Measurements from ENCODE around the gene MZT1.
A peak's percentile ranks its signal among the peaks of the same experiment; 100 is the strongest.
"Not testable (repeated sequence)": the region's sequence is repeated elsewhere in the genome, so short reads cannot be mapped to it uniquely, and the experiment has no call there.

Gene MZT1

GRCh38 chr13:72727417-72728289, at the start of gene MZT1, which contains the start of gene BORA:
MZT1 (minus strand) TSS chr13:72727629; CDS start chr13:72727602, 27 bp downstream.
BORA (plus strand) TSS chr13:72727923; CDS start chr13:72728941, 1,018 bp downstream.
- peak; percentile 58 to 93 (median 90) for DNase-seq

- no peak for DNase-seq
These were observed 46.6 kb upstream of the MZT1 start for GRCh38 chr13:72774019-72774418.

GRCh38 chr13:72763411-72763810, 36.0 kb upstream of the MZT1 start:
- DNase-seq = no peak

DNA sequence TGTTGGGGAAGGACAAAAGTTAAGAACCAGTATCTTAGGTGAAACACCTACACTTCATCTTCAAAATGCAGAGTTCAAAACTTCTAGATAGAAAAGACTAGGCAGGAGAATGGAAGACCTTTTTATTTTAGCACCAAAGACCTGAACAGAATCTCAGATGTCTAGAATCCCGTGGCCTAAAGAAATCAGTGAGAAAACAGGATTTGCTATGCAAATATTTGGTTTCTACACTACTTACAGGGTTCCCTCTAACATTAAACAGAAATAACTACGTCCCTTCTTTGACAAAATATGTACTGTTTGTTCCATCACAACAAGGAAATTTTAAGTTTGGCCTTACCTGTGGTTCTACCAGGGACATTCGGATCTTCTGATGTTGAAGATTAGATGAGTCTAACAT, 32.8 kb upstream of the MZT1 start:
- no peak for DNase-seq

- DNase-seq = no peak
These were observed 30.5 kb upstream of the MZT1 start for GRCh38 chr13:72757792-72758535.

DNA sequence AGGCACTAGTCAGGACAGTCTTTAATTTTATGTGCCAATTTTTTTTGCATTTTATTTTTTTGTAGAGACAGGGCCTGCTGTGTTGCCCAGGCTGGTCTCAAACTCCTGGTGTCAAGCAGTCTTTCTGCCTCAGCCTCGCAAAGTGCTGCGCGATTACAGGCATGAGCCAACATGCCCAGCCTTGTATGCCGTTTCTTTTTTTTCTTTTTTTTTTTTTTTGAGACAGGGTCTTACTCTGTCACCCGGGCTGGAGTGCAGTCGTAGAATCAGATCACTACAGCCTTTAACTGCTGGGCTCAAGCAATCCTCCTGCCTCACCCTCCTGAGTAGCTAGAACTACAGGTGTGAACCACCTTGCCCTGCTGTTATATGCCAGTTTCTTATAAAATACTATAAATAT, 26.7 kb upstream of the MZT1 start:
- DNase-seq = no peak

DNA sequence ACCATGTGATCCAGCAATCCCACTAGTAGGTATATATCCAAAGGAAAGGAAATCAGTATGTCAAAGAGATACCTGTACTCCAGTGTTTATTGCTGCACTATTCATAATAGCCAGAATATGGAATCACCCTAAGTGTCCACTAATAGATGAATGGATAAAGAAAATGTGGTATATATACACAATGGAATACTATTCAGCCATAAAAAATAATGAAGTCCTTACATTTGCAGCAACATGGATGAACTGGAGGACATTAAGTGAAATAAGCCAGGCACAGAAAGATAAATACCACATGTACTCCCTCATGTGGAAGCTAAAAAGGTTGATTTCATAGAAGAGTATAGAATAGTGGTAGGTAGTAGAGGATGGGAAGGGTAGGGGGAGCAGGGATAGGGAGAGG, 23.8 kb upstream of the MZT1 start:
- no peak for DNase-seq

DNA sequence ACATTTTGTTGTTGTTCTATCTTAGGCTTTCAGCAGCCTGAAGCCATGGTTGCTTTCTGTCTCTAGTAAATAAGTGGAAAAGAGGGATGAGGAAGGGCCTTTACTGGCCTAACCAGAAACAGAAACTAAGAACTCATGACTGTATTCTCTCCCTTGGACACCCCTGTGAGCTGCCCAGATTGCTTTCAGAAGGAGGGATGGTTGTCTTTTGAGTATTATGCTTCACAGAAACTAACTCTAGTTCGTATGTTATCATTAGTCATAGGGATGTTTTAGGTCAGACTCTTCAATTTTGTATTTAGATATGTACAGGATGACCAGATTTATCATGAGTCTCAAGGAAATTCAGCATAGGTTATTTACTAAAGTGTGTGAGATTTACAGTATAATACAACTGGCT, 17.8 kb upstream of the MZT1 start:
- DNase-seq = no peak

GRCh38 chr13:72740015-72740414, 12.6 kb upstream of the MZT1 start:
- DNase-seq = no peak

GRCh38 chr13:72737033-72737432, 9.6 kb upstream of the MZT1 start:
- no peak for DNase-seq

DNA sequence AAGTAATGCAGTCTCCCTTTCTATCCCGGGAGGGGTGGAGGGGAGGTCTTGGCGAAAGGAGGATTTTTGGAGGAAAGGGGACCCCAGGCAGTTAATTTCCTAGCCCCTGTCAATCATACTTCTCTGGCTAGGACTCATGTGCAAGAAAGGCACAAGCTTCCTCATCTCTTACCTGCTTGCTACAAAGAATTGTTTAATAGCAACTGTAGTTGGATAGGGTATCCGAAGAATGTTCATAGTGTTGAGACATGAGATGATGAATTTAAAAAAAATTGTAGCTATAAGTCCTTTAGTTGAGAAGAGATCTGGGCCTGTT, 819 bp upstream of the MZT1 start:
- no peak for DNase-seq

DNA sequence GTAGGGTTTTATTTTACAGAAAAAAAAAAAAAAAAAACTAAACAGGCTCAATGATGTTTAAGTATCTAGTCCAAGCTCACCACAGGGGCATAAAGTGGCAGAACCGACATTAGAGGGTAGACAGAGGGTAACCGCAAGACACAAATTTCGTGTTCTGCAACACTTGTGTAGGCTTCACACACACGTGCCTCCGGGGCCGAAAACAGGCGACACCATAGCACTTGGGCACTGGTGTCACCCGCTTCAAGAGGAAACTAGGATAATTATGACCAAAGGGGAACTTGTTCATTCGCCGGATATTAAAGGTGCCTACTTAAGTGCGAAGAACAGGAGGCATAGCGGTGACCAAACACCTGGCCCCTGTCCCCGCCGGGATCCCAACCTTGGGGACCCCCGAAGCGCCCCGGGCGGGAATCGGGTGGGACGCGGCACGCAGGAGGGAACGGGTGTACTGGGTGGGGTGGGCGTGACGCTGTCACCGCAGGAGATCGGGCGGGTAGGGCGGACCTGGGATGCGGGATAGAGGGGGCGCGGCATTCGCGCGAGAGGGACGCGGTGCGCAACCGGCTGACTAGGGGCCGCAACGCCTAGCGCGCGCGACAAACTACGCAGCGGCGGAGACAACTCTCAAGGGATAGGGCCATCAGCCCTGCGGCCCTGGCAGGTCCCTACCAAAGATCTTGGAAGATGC, 558 bp downstream of the MZT1 start:
- peak in 1 of 14 donors; percentile 0 for DNase-seq

- DNase-seq = not testable (repeated sequence)
These were observed 1.2 kb downstream of the MZT1 start for GRCh38 chr13:72726185-72726584.

- DNase-seq = no peak
These were observed 10.7 kb downstream of the MZT1 start for GRCh38 chr13:72716776-72717175.

GRCh38 chr13:72700509-72700908, 26.9 kb downstream of the MZT1 start:
- no peak for DNase-seq

DNA sequence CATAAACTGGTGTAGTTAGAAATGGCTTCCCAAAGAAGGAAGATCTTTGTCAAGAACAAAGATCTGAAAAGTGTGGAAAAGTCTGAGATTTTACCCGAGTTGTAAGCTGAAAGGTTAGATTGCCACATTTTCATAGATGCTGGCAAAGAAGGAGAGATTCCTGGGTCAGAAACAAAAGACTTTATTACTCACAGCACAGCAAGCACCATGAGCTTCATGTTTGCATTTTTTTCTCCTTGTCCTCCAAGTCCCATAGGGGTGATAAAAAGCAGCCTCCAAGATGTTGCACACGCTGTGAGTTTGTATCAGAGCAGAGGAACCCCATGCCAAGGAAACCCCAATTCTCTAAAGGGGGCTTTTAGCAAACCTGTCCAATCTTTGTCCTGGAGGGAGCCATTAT, 29.3 kb downstream of the MZT1 start:
- DNase-seq = no peak

DNA sequence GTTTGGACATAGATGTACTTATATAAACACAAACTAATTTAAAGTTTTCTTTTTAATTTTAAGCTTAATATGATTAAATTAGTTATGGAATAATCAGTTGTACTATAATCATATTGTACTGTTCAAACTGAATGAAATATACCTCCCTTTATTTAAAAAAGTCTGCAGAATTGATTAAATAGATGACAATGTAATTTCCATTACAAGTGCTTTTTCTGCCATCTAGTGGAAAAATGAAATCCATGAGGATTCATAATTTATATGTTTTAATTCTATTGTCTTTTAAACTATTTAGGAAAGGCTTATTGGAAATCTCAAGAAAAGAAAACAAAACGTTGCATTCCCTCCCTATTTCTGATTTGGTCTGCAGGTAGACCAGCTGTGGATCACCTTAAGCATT, 30.9 kb downstream of the MZT1 start:
- DNase-seq = no peak

DNA sequence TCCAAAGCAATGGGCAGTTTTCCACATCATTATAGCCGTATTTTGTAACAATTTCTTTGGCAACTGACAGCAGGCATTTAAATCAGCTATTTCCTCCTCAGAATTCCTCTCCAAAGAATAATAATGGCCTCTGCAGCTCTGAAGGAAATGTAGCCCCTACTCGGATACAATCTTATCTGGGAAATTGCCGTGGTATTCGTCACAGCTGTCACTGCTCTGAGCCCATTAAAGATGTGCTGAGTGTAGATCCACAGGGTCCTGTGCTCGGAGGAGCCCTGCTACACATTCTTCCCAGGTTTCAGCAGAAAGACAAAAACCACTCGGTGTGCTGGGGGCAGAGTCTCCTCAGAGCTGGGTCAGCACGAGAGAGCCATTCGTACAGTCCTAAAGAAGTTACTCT, 33.1 kb downstream of the MZT1 start:
- DNase-seq = no peak

- DNase-seq = no peak
These were observed 33.6 kb downstream of the MZT1 start for GRCh38 chr13:72693832-72694231.

DNA sequence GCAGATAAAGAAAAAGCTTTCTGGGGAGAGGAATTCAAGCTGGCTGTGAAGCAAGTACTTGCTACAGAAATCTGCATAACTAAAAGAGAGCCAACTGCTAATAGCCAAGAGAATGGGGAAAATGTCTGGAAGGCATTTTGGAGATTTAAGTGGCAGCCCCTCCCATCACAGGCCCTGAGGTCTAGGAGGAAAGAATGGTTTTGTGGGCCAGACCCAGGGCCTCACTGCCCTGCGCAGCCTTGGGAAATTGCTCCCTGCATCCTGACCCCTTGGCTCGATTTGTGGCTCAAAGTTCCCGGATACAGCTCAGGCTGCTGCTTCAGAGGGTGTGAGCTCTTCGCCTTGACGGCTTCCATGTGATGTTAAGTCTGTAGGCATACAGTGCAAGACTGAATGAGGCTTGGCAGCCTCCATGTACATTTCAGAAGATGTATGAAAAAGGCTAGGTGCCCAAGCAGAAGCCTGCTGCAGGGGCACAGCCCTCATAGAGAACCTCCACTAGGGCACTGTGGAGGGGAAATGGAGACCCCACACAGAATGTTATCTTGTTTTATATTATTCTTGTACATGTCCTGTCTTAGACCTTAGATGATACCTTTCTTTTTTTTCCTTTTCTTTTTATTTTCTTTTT, 34.4 kb downstream of the MZT1 start:
- no peak for DNase-seq

DNA sequence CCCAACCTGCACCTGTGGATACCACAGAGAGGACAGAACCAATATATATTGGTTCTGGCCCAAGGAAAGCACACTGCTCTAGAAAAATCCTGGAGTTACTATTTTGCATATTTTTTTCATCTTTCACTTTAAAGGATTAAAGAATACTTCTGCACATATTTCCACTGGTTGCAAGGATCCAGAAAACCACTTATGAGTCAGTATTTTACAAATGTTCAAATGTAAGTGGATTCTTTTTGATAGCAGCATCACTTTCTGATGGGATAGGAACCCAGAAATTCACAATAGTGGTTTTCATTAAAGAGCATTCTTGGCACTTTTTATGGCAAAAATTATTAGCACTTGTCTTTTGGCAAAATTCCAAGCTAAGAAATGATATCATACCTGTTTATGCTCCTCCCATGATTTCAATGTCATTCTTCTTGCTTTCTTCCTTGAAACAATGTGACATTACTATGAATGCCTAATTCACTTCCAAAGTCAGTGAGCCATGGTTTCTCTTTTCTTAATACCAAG, 38.2 kb downstream of the MZT1 start:
- no peak for DNase-seq

DNA sequence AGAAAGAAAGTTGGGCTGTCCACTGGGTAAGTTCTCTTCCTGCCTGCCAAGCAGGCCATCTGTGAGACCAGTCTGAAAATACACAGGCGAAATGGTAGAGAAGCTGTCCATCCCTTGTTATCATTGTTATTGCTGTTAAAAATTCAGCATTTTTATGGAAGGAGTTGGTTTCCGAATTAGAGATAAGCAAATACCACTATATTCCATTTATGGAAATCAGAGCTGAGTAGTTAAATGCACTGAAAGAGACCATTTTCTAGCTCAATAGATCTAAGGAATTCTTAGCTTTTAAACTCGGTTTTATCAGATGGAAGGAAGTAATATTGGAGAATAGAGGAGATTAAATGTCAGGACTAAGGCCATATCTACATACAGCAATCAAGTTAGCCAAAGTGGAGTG, 40.7 kb downstream of the MZT1 start:
- DNase-seq = no peak

GRCh38 chr13:72680353-72680752, 47.1 kb downstream of the MZT1 start:
- no peak for DNase-seq
